DOHH2 (cell line): ENCODE measurements around the gene PITPNC1.

Experiments used
- CTCF ChIP-seq: fragments of 200-600 bp; sonication (generic); IDR thresholded peaks from one replicate; pipeline ENCODE4 v1.5.1; 2014; ENCODE audit warnings: antibody characterized with exemption, mild to moderate bottlenecking, low read depth, low read length; ENCODE audit not compliant: poor library complexity, severe bottlenecking
- EZH2phosphoT487 ChIP-seq: fragments of 200-600 bp; sonication (generic); IDR thresholded peaks from 2 replicates; pipeline ENCODE4 v1.6.1; 2017; ENCODE audit warnings: borderline replicate concordance, mild to moderate bottlenecking, antibody characterized with exemption, low read length, moderate library complexity, mixed read lengths

- TF ChIP-seq CTCF, result no peak
- TF ChIP-seq EZH2phosphoT487, result no peak
Measured at GRCh38 chr17:67358612-67359011, 18.5 kb upstream of the PITPNC1 start.
